B cell (primary cell): ENCODE results near the gene RAP1GAP.

Source experiments
- CTCF ChIP-seq: fragments of 200-600 bp; IDR thresholded peaks from one replicate; pipeline ENCODE4 v1.8.0; 2022; ENCODE audit warnings: antibody characterized with exemption, mild to moderate bottlenecking
- EZH2 ChIP-seq: IDR thresholded peaks from 2 replicates; pipeline ENCODE4 v1.6.1; 2012; ENCODE audit warnings: borderline replicate concordance, low read depth, mild to moderate bottlenecking, moderate library complexity, low read length; ENCODE audit not compliant: insufficient read depth, poor library complexity, severe bottlenecking

DNA sequence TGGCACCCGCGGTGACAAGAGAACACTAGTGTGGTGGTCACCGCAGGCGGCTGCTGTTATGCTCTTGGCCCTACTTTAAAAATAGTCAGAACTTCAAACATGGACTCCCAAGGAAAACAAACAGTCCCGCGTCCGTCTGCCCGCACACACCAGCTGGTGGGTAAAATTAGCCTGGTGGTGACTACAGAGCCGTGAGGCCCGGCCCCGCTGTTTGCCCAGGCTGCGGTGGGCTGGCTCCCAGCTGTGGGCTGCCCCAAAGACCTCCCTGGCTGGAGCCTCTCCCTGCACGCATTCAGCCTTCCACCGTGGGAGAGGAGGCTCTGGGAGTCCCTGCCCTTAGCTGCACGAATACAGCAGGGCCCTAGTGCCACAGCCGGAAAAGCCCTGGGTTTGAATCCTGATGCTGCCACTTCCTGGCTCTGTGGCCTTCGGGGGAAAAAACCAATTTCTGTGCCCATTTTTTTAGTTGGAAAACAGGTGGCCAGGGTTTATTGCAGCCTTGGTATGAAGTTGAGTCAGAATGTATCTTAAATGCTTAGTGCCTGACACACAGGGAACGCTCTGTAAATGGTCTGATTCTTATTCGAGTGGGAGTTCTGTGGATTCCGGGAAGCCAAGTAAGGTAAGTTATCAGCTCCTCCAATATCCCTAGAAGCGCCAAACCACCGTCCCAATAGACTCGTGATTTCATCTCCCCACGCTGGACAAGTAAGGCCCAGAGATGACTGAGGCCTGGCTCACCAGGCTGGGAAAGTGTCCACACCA lies 101.7 kb downstream of the RAP1GAP start:
- no peak for TF ChIP-seq CTCF
- no peak for TF ChIP-seq EZH2
